ENCODE results near the gene MIOX.

MIOX gene

GRCh38 chr22:50536226-50536625, 49.6 kb downstream of the MIOX start:
- TF ChIP-seq CTCF (IDR thresholded peaks at IDR 0.05) (no peak), ZFX (IDR thresholded peaks at IDR 0.05; ENCODE audit: borderline replicate concordance) (no peak)
- no peak overlapping the region for H3K27ac ChIP-seq

- H3K27ac ChIP-seq, result no peak overlapping the region
These were observed 51.1 kb downstream of the MIOX start for GRCh38 chr22:50537765-50538164.

More at GRCh38 chr22:50537765-50538164, 51.1 kb downstream of the MIOX start:
- TF ChIP-seq CTCF (IDR thresholded peaks at IDR 0.05), result no peak
- no peak for TF ChIP-seq ZFX (IDR thresholded peaks at IDR 0.05; ENCODE audit: borderline replicate concordance)

Data from 22Rv1 (cell line).